ENCODE data around the gene P4HA2. TPM values are rescaled to one million over a fixed set of nuclear protein-coding genes. Genes with fewer than 3 reads are reported as not detected.

The P4HA2 gene
- total RNA-seq, 3 donors from 2014 or later, result 0.86 to 3.5 (median 1.3) TPM

DNA sequence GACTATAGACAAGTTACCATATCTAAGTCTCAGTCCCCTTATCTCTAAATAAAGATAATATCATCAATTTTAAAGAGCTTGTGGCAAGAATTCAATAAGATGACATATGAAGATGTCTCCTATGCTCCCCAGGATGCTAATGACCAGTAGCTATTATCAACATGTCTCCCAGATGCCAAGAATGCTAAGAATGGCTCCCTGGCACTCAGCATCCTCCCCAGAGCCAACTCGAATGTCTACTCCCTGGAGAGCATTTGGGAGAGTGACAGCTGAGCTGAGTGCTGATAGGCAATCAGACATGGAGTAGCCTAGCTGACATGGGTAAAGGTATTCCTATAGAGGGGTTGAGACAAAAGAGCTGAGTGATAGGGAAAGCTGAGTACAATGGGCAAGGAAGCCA lies 15.9 kb downstream of the P4HA2 start:
- ATAC-seq, result no peak
- Mint-ChIP-seq H3K4me3 (no peak overlapping the region), H3K9me3 (no peaks in the 10 kb centered on the region)

DNA sequence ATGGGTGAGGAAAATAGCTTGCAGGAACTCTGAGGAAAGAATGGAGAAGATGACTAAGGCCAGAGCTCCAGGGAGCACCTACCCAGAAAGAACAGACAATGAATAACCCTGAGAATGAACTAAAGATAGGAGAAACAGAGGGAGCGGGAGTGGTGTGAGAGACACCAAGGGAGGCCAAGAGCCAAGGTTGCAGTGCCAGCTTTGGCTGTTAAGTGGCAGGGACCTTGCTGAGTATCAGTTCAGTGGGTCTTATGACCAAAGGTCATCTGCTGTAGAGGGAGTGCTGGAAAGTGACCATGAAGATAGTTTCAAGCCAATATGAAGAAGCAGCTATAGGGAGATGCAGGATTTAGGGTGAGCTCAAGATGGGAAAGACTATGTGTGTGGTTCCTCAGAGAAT lies 16.7 kb downstream of the P4HA2 start:
- Mint-ChIP-seq H3K4me1 (ENCODE audit: low read depth) (no peaks in the 10 kb centered on the region), H3K36me3 (ENCODE audit: insufficient read depth) (no peaks in the 10 kb centered on the region), H3K27me3 (ENCODE audit: low read depth) (no peaks in the 10 kb centered on the region), H3K9me3 (no peaks in the 10 kb centered on the region), H3K4me3 (no peak overlapping the region)
- DNase-seq (no peak), ATAC-seq (no peak)

More for the DNA sequence above, 15.9 kb downstream of the P4HA2 start:
- H3K4me1 Mint-ChIP-seq (ENCODE audit: low read depth), result no peaks in the 10 kb centered on the region
- DNase-seq, result no peak
- no peaks in the 10 kb centered on the region for H3K27me3 Mint-ChIP-seq (ENCODE audit: low read depth)
- H3K36me3 Mint-ChIP-seq (ENCODE audit: insufficient read depth), result no peaks in the 10 kb centered on the region

DNA sequence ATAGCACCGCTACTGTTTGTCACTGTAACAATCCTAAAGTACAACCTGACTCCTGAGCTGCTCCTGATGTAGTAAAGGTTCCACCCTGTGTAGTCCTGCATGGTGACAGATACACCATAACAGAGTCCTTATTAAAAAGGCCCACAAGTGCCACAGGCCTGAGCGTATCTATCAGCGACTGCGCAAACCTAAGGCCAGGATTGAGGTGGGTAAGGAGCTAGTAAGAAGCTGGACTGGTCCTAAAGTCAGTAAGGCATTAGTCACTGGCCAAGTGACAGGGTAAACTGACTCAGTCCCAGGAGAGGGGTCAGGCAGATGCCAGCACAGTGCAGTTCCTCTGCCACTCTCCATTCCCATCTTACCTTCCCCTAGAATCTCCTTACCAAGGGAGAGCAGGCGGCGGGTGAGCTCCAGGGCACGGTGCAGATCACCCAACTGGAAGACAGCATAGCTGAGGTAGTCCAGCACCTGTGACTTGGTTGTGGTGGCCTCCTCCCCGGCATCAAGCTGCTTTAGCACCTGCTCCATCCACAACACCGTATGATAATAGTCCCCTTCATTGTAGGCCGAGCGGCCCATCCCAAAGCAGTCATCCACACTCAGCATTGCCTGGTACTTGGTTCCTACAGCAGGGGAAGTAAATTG lies 17.6 kb downstream of the P4HA2 start:
- no peaks in the 10 kb centered on the region for H3K36me3 Mint-ChIP-seq (ENCODE audit: insufficient read depth)
- no peaks in the 10 kb centered on the region for H3K4me1 Mint-ChIP-seq (ENCODE audit: low read depth)
- H3K27me3 Mint-ChIP-seq (ENCODE audit: low read depth), result no peaks in the 10 kb centered on the region
- ATAC-seq, result no peak
- no peak for DNase-seq
- H3K9me3 Mint-ChIP-seq, result no peaks in the 10 kb centered on the region
- H3K4me3 Mint-ChIP-seq, result no peak overlapping the region

GRCh38 chr5:132209131-132209530 lies 18.5 kb downstream of the P4HA2 start:
- no peak overlapping the region for H3K4me3 Mint-ChIP-seq
- H3K27me3 Mint-ChIP-seq (ENCODE audit: low read depth), result no peaks in the 10 kb centered on the region
- H3K4me1 Mint-ChIP-seq (ENCODE audit: low read depth), result no peaks in the 10 kb centered on the region
- H3K9me3 Mint-ChIP-seq, result no peaks in the 10 kb centered on the region
- no peaks in the 10 kb centered on the region for H3K36me3 Mint-ChIP-seq (ENCODE audit: insufficient read depth)
- DNase-seq, result no peak
- ATAC-seq, result no peak

GRCh38 chr5:132207778-132208177 lies 19.9 kb downstream of the P4HA2 start:
- Mint-ChIP-seq H3K9me3 (no peaks in the 10 kb centered on the region), H3K36me3 (ENCODE audit: insufficient read depth) (no peaks in the 10 kb centered on the region), H3K4me3 (no peak overlapping the region), H3K27me3 (ENCODE audit: low read depth) (no peaks in the 10 kb centered on the region), H3K4me1 (ENCODE audit: low read depth) (no peaks in the 10 kb centered on the region)
- ATAC-seq (no peak), DNase-seq (no peak)

DNA sequence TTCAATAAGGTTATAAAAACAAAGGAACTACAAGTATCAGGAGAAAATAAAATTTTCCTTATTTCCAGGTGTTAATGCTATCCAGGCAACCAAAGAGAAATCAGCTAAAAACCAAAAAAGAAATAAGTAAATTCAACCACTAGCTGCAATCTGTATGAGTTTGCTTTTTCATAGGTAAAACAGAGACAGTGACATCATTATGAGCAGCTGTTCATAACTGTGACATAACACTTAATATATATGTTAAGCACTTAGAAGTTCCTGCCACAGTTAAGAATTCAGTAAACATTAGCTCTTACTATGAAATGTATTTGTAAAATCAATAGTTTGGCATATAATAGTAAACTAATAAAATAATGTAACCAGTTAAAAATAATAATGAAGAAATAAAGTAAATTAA lies 20.9 kb downstream of the P4HA2 start:
- no peaks in the 10 kb centered on the region for H3K9me3 Mint-ChIP-seq
- H3K27me3 Mint-ChIP-seq (ENCODE audit: low read depth), result no peaks in the 10 kb centered on the region
- no peaks in the 10 kb centered on the region for H3K4me1 Mint-ChIP-seq (ENCODE audit: low read depth)
- no peak overlapping the region for H3K4me3 Mint-ChIP-seq
- no peaks in the 10 kb centered on the region for H3K36me3 Mint-ChIP-seq (ENCODE audit: insufficient read depth)
- ATAC-seq, result no peak
- DNase-seq, result no peak

GRCh38 chr5:132205385-132206125 lies 22.1 kb downstream of the P4HA2 start:
- H3K27me3 Mint-ChIP-seq (ENCODE audit: low read depth), result no peaks in the 10 kb centered on the region
- no peaks in the 10 kb centered on the region for H3K4me1 Mint-ChIP-seq (ENCODE audit: low read depth)
- no peak for ATAC-seq
- no peaks in the 10 kb centered on the region for H3K36me3 Mint-ChIP-seq (ENCODE audit: insufficient read depth)
- DNase-seq, result no peak
- H3K4me3 Mint-ChIP-seq, result no peak overlapping the region
- H3K9me3 Mint-ChIP-seq, result no peaks in the 10 kb centered on the region

DNA sequence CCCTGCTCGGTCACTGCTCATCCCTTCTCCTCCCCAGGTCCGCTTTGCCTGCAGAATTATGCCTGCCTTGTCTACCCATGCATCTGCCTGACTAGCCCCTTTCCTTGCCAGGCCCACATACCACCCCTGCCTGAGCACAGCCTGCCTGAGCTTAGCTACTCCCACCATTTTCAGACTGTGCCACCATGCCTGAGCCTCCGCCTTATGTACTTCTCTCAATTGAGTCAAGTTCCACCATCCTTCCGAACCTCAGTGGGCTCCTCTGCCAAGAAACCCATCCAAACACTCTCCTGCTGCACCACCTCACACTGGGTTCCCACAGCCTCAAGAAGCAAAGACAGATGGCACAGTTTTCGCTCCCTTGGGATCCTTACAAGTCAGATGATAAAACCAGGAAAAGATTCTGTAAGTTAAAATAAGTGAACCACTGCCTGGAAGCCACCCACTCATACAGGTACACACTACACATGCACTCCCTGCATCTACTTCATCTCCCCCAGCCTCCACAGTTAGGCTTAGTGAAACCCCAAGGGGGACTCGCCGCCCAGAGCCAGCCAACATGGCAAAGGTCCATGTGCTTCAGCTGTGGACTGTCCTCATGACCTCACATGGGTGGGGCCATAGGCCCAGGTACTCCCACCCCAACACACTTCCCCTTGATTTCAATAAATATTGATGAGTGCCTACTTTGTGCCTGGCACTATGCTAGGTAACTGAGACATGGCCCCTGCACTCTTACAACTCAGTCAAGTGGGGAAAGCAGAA lies 23.1 kb downstream of the P4HA2 start:
- DNase-seq (no peak), ATAC-seq (no peak)
- H3K27me3 Mint-ChIP-seq (ENCODE audit: low read depth), result no peaks in the 10 kb centered on the region
- no peak overlapping the region for H3K4me3 Mint-ChIP-seq
- no peaks in the 10 kb centered on the region for H3K9me3 Mint-ChIP-seq
- H3K36me3 Mint-ChIP-seq (ENCODE audit: insufficient read depth), result no peaks in the 10 kb centered on the region
- H3K4me1 Mint-ChIP-seq (ENCODE audit: low read depth), result no peaks in the 10 kb centered on the region

GRCh38 chr5:132203916-132204315 lies 23.7 kb downstream of the P4HA2 start:
- Mint-ChIP-seq H3K4me1 (ENCODE audit: low read depth) (no peaks in the 10 kb centered on the region), H3K36me3 (ENCODE audit: insufficient read depth) (no peaks in the 10 kb centered on the region), H3K9me3 (no peaks in the 10 kb centered on the region), H3K27me3 (ENCODE audit: low read depth) (no peaks in the 10 kb centered on the region), H3K4me3 (no peak overlapping the region)
- DNase-seq, result no peak
- no peak for ATAC-seq

DNA sequence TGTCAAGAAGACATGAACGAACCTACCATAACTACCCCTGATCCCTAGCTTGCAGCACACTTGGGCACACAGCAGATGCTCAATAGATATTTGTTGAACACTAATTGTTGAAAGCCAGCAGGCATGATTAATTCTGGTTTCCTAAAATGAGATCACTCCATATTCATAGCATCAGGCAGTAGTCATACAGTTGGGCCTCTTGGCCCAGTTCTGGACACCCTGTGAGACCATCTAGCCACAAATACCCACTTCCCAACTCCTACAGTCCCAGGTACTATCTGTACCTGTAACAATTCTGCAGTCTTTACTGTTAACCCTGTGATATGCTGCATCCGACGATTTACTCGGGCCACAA lies 24.2 kb downstream of the P4HA2 start:
- no peak overlapping the region for H3K4me3 Mint-ChIP-seq
- no peaks in the 10 kb centered on the region for H3K36me3 Mint-ChIP-seq (ENCODE audit: insufficient read depth)
- H3K9me3 Mint-ChIP-seq, result no peaks in the 10 kb centered on the region
- no peaks in the 10 kb centered on the region for H3K4me1 Mint-ChIP-seq (ENCODE audit: low read depth)
- no peaks in the 10 kb centered on the region for H3K27me3 Mint-ChIP-seq (ENCODE audit: low read depth)
- DNase-seq (no peak), ATAC-seq (no peak)

GRCh38 chr5:132202711-132203463 lies 24.8 kb downstream of the P4HA2 start:
- Mint-ChIP-seq H3K27me3 (ENCODE audit: low read depth) (no peaks in the 10 kb centered on the region), H3K4me1 (ENCODE audit: low read depth) (no peaks in the 10 kb centered on the region), H3K9me3 (no peaks in the 10 kb centered on the region), H3K36me3 (ENCODE audit: insufficient read depth) (no peaks in the 10 kb centered on the region), H3K4me3 (no peak overlapping the region)
- no peak for ATAC-seq
- no peak for DNase-seq

GRCh38 chr5:132199116-132199680 lies 28.5 kb downstream of the P4HA2 start:
- H3K4me3 Mint-ChIP-seq, result no peak overlapping the region
- no peaks in the 10 kb centered on the region for H3K36me3 Mint-ChIP-seq (ENCODE audit: insufficient read depth)
- no peak for DNase-seq
- H3K27me3 Mint-ChIP-seq (ENCODE audit: low read depth), result no peaks in the 10 kb centered on the region
- no peaks in the 10 kb centered on the region for H3K4me1 Mint-ChIP-seq (ENCODE audit: low read depth)
- no peaks in the 10 kb centered on the region for H3K9me3 Mint-ChIP-seq
- ATAC-seq, result no peak

DNA sequence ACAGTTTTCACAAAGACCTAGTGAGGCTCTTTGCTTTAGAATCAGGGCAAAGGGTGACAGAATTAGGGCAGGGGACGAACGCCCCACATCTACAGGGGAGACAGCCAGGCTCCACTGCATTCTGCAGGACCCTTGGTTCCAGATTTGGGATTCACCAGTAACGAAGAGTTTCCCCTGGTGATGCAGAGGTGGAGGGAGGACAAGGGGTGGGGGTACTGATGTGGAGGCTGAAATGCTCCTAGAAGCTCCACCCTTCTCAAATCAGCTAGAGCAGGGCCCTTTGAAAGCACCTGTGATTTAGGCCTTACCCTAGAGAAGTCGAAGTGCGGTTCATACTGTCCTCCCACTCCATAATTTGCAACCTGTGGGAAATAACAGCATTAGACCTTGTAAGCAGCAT lies 29.1 kb downstream of the P4HA2 start:
- H3K36me3 Mint-ChIP-seq (ENCODE audit: insufficient read depth), result no peaks in the 10 kb centered on the region
- no peak for DNase-seq
- H3K4me1 Mint-ChIP-seq (ENCODE audit: low read depth), result no peaks in the 10 kb centered on the region
- no peaks in the 10 kb centered on the region for H3K9me3 Mint-ChIP-seq
- no peak overlapping the region for H3K4me3 Mint-ChIP-seq
- H3K27me3 Mint-ChIP-seq (ENCODE audit: low read depth), result no peaks in the 10 kb centered on the region
- no peak for ATAC-seq

GRCh38 chr5:132195727-132196126 lies 31.9 kb downstream of the P4HA2 start:
- no peak for DNase-seq
- H3K4me3 Mint-ChIP-seq, result no peak overlapping the region
- no peaks in the 10 kb centered on the region for H3K36me3 Mint-ChIP-seq (ENCODE audit: insufficient read depth)
- H3K27me3 Mint-ChIP-seq (ENCODE audit: low read depth), result no peaks in the 10 kb centered on the region
- ATAC-seq, result no peak
- no peaks in the 10 kb centered on the region for H3K4me1 Mint-ChIP-seq (ENCODE audit: low read depth)
- no peaks in the 10 kb centered on the region for H3K9me3 Mint-ChIP-seq
